KOPT-K1 (cell line): ENCODE data around the gene IL10RB.

Source experiments
- H3K27ac ChIP-seq: fragments of 200-600 bp; sonication (generic); 2 replicates; pipeline ENCODE4 v1.5.1; 2016; ENCODE audit warnings: antibody characterized with exemption, mild to moderate bottlenecking, low read depth, low read length; ENCODE audit not compliant: poor library complexity, severe bottlenecking
- H3K36me3 ChIP-seq: fragments of 200-600 bp; sonication (generic); 2 replicates; pipeline ENCODE4 v1.5.1; 2017; ENCODE audit warnings: antibody characterized with exemption, mild to moderate bottlenecking, low read length, moderate library complexity; ENCODE audit not compliant: insufficient read depth
- H3K9me3 ChIP-seq: fragments of 200-600 bp; sonication (generic); 2 replicates; pipeline ENCODE4 v1.5.1; 2017; ENCODE audit warnings: antibody characterized with exemption, low read length, mild to moderate bottlenecking; ENCODE audit not compliant: insufficient read depth, poor library complexity, severe bottlenecking

Gene IL10RB

GRCh38 chr21:33268393-33268736 lies 2.2 kb downstream of the IL10RB start:
- H3K9me3 ChIP-seq, result no peaks in the 10 kb centered on the region
- H3K36me3 ChIP-seq, result peaks cover 68% of the 10 kb centered on the region
- H3K27ac ChIP-seq, result peak overlapping the region; percentile 18

DNA sequence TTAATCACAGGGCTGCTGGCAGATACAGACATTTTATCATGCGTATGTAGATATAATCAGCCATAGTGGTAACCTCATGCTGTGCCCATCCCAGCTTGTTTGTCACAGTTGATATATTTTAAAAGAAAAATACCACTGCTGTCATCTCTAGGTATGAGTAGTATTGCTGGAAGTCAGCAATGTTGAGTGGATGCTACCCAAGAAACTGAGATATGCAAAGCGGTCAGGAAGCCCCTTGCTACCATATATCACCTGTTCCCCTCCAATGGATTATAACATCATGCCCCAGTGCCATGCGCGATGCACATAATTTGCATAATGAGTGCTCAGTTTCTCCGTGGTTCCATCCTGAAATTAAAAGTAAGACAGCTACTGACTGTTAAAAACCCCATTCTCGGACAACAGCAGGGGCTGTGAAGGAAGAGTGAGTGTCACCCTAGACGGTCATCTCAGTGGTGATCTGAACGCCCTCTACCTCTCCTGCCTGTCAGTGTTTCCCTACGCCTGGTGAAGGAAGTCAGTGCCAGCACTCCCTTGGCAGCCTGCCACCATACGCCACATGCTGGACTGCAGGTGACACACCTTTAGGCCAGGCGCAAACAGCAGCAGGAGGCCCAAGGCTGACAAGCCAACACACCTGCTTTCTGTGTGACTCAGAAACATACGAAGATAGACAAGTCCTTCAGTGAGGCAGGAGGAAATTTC lies 2.7 kb downstream of the IL10RB start:
- peaks cover 68% of the 10 kb centered on the region for H3K36me3 ChIP-seq
- H3K9me3 ChIP-seq, result no peaks in the 10 kb centered on the region
- H3K27ac ChIP-seq, result peak overlapping the region; percentile 18

- Histone ChIP-seq H3K27ac (no peak overlapping the region), H3K36me3 (peaks cover 74% of the 10 kb centered on the region), H3K9me3 (no peaks in the 10 kb centered on the region)
Observed at GRCh38 chr21:33270986-33271385, 4.8 kb downstream of the IL10RB start.

- no peaks in the 10 kb centered on the region for H3K9me3 ChIP-seq
- H3K27ac ChIP-seq, result peak overlapping the region; percentile 12
- peaks cover 91% of the 10 kb centered on the region for H3K36me3 ChIP-seq
Observed at GRCh38 chr21:33273044-33273443, 6.9 kb downstream of the IL10RB start.

DNA sequence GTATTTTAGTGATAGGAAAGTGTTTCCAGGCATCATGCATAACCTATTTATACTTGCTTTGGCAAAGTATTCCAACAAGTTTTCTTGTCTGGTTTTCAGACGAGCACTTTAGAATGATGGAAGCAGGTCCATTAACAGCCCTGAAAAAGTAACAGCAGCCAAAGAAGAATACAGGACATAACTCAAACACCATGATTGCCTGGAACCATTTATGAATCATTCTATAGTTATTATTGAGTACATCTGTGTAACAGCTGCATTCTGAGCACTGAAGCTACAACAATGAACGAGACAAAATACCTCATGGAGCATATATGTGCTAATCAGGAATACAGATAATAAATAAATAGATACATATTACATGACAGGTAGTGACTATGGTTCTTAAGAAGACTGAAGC lies 12.6 kb downstream of the IL10RB start:
- Histone ChIP-seq H3K9me3 (peaks cover 8% of the 10 kb centered on the region), H3K36me3 (peaks cover 93% of the 10 kb centered on the region), H3K27ac (no peak overlapping the region)

- Histone ChIP-seq H3K36me3 (peaks cover 95% of the 10 kb centered on the region), H3K27ac (no peak overlapping the region), H3K9me3 (peaks cover 8% of the 10 kb centered on the region)
Observed at GRCh38 chr21:33279330-33279820, 13.2 kb downstream of the IL10RB start.

- peaks cover 95% of the 10 kb centered on the region for H3K36me3 ChIP-seq
- H3K9me3 ChIP-seq, result peaks cover 8% of the 10 kb centered on the region
- no peak overlapping the region for H3K27ac ChIP-seq
Observed at GRCh38 chr21:33281096-33281652, 15.0 kb downstream of the IL10RB start.

GRCh38 chr21:33283203-33283602 lies 17.0 kb downstream of the IL10RB start:
- Histone ChIP-seq H3K36me3 (peaks cover 95% of the 10 kb centered on the region), H3K27ac (no peak overlapping the region), H3K9me3 (peaks cover 8% of the 10 kb centered on the region)

GRCh38 chr21:33286076-33286475 lies 19.9 kb downstream of the IL10RB start:
- H3K36me3 ChIP-seq, result peaks cover 91% of the 10 kb centered on the region
- H3K9me3 ChIP-seq, result no peaks in the 10 kb centered on the region
- H3K27ac ChIP-seq, result no peak overlapping the region

- no peak overlapping the region for H3K27ac ChIP-seq
- H3K36me3 ChIP-seq, result peaks cover 91% of the 10 kb centered on the region
- no peaks in the 10 kb centered on the region for H3K9me3 ChIP-seq
Observed at GRCh38 chr21:33286600-33287456, 20.7 kb downstream of the IL10RB start.

DNA sequence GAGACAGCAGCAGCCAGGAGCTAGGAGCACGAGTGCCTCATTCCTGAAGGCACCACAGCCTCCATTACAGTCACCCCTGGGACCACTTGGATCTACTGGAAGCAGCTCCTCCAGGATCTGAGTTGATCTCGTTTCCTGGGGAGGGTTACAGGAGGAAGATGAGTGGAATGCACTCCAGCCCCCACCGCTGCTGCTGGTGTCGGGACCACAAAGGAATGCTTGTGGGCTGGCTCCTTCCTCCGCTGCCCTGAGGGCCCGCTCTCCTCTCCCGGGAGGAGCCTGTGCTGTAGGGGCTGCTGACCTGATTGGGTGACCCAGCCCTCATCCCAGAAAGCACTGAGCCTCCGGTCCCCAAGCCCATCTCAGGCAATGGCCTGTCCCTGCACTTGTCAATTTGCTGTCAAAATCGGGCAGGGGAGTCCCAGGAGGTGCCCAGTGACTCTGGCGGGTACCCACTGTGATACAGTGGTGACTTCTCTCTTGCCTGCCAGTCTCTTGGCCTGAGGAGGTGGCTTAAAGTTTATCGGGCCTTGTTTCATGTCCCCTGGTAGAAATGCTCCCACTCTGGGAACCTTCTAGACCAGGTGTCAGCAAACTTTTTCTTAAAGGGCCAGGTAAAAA lies 23.1 kb downstream of the IL10RB start:
- Histone ChIP-seq H3K27ac (no peak overlapping the region), H3K36me3 (peaks cover 94% of the 10 kb centered on the region), H3K9me3 (no peaks in the 10 kb centered on the region)

- Histone ChIP-seq H3K36me3 (peaks cover 92% of the 10 kb centered on the region), H3K9me3 (no peaks in the 10 kb centered on the region), H3K27ac (no peak overlapping the region)
Observed at GRCh38 chr21:33290441-33290840, 24.3 kb downstream of the IL10RB start.

GRCh38 chr21:33291686-33292085 lies 25.5 kb downstream of the IL10RB start:
- H3K27ac ChIP-seq, result no peak overlapping the region
- H3K9me3 ChIP-seq, result no peaks in the 10 kb centered on the region
- H3K36me3 ChIP-seq, result peaks cover 87% of the 10 kb centered on the region

- H3K27ac ChIP-seq, result no peak overlapping the region
- no peaks in the 10 kb centered on the region for H3K9me3 ChIP-seq
- H3K36me3 ChIP-seq, result peaks cover 82% of the 10 kb centered on the region
Observed at GRCh38 chr21:33292724-33293123, 26.6 kb downstream of the IL10RB start.

DNA sequence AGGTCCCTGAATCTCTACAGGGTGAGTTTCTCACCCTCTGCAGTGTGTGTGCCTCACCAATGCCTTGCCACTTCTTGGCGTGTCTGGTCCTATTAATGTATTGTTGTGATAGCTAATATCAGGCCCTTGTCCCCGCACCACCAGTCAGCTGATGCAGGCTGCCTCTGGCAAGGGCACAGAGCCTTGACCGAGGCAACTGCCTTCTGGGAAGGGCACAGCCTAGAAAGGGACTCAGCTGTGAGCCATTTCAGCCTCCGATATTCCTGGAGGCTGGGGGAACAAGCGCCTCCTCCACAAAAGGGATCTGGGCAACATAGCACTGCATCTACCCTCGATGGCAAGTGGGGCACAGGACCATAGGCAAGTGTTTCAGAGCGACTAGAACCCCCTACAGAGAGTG lies 27.0 kb downstream of the IL10RB start:
- Histone ChIP-seq H3K9me3 (no peaks in the 10 kb centered on the region), H3K27ac (peak overlapping the region; percentile 18), H3K36me3 (peaks cover 78% of the 10 kb centered on the region)
